ENCODE data around the gene SORCS3.

Gene SORCS3

DNA sequence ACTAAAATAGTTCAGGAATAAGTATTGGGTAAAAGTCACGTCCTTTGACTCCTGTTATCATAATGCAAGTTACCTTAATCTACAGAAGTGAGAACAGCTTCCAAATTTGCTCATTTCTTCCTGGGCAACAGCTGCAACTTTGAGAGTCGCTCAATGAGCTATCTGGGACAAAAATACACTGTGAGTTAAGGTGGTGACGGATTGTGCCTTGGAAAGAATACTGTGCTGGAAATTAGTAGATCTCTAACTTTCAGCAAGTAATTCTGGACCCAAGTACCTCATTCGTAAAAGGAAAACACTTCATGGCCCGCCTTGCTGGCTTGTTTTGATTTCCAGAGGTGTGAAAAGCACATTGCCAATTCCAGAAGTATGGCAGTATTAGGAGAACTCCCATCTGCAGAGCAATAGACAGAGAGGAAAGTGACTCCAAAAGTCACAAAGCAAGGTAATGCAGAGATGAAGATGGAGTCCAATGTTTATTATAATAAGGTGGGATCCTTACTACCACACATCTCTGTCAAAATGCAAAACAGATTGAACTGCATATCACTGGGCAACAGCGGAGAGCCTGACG is 626.0 kb downstream of the SORCS3 start:
- no peak for DNase-seq (ENCODE audit: low read depth)

DNA sequence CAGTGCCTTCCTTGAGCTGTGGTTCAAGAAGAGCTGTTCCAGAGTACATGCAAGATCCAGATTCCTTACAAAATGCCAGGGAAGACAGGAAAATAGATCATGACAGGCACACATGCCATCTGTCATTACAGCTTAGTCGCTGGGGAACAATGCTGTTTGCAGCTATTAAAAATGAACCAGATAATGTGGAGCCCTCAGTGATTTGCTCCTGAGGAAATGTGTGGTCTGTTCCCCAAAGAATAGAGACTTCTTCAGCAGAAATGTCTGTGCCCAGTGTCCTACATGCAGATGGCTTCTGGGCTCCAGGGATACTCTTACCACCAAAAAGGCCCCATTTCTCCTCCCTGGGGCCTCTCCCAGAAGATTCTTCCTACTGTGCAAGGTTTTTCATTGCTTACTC is 627.9 kb downstream of the SORCS3 start:
- DNase-seq (ENCODE audit: low read depth), result no peak

DNA sequence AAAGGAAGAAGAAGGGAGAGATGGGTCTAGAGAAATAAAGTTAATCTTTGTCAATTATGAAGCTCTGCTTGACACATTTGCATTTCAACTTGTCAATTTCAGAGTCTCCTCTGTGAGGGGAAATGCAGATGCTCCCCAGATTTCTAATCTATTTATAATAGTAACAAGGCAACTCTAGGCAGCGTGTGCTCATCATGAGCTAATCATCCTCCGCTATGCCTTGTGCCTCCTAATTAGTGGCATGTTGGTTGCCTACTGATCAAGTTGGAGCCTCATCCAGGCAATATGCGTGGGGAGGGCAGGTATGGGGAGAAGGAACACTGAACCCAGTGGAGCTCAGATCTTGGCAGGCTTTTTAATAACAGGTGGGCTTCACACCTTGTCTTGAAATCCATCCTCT is 628.6 kb downstream of the SORCS3 start:
- no peak for DNase-seq (ENCODE audit: low read depth)

DNA sequence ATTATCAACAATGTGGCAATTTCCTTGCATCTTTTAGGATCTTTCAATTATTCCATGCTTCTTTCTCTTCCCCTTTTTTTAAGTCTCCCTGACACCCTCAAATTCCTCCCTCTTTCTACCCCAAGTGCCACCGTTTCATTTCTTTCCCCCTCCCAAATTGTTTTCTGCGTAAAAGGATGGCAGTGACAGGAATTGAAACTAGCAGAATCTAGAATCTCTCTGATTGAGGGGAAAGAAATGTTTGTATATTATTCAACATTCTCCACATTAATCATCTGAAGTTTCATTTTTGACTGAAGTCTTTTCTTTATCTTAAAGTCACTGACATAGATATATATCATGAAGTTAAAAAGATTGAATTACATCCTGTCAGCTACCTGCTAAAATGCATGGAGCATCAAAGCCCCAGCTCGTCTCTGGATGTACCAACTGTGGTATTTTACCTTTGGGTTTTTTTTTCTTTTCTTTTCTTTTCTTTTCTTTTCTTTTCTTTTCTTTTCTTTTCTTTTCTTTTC is 633.5 kb downstream of the SORCS3 start:
- no peak for DNase-seq (ENCODE audit: low read depth)

DNA sequence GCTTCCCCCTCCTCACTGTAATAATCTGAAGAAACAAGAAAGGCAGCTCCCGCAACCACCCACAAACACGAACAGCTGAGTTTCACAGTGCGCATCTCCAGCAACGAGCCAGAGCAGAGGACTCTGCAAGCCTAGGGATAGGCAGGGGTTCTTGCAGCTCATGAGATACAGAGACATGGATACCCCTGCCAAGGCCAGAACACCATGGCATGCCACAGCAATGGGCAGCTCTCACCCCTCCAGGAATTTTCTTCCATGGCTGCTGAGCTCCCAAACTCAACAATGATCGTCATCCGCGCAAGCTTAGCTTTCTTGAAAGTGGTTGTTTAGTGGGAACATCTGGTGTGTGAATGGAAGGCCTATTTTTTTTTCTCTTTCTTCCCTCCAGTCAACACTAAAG is 637.3 kb downstream of the SORCS3 start:
- no peak for DNase-seq (ENCODE audit: low read depth)

DNA sequence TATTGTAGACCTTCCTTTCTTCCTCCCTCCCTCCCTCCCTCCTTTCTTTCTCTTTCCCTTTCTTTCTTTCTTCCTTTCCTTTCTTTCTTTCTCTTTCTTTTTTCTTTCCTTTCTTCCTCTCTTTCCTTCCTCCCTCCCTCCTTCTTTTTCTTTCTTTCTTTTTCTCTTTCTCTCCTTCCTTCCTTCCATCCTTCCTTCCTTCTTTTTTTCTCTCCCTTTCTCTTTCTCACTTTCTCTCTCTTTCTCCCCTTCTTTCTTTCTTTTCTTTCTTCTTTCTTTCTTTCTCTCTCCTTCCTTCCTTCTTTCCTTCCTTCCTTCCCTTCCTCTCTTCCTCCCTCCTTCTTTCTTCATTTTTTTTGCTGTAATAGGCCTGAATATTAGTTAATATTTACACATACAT is 638.0 kb downstream of the SORCS3 start:
- DNase-seq (ENCODE audit: low read depth), result no peak

DNA sequence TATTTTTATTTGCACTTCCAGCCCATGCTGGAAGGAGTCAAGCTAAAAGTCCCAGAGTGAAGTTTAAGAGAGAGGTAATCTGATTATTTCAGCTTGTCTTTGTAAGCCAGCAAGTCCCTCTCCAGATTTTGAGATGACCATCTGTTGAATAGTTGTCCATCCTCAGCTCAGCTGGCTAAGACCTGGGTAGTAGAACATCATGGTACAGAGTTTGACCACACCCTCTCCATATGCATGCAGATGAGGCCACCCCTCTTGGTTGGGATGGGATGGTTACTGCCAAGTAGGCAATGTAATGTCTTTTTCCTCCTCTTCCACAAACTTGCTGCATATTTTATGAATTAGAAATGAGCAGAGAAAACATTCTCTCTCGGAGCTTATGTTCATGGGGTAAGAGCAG is 639.8 kb downstream of the SORCS3 start:
- no peak for DNase-seq (ENCODE audit: low read depth)

DNA sequence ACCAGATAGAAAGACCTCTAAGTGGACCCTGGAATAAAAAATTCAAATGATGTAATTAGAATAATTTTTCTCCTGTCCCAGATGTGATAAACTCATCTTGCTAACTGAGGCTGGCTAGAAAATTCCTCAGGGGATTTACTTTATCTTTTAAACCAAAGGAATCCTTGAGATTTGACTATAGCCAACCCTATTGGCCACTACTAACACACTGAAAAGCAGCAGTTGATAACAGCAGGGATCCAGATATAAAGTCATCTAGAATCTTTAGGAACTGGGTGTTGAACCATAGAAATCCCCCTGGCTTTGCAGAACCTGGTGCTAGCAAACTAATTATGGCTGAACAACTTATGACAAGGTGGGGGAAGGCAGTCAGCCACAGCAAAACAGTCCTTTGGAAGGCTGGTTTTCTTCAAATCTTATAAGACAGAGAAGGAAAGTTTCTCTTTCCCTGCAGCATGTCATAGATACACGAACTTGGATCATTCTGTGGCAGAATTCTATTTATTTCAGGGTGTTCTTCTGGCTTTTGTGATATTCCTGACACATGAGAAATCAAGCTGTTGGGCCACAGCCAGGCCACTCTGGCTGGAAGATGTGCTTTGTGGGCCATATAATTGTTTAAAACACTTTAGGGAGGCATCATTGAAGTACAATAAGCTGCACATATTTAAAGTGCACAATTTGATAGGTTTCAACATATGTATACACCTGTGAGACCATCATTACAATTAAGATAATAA is 643.6 kb downstream of the SORCS3 start:
- no peak for DNase-seq (ENCODE audit: low read depth)

DNA sequence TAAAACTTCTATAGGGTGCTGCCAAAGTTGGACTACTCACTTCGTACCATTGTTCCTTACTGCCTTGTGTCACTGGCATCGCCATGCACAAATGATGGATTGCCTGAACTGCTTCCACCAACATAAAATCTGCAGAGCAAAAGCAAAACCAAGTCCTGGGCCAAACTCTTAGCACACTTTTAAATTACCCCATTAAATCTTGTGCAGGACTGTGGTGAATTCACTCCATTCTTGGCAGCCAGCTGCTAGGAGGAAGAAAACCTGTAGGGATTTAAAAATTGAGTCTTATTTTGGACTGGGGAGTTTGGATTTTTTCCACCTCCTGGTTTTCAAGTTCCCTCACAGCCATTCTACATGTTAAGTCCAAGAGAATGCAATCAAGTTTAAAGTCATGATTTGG is 646.9 kb downstream of the SORCS3 start:
- DNase-seq (ENCODE audit: low read depth), result no peak

DNA sequence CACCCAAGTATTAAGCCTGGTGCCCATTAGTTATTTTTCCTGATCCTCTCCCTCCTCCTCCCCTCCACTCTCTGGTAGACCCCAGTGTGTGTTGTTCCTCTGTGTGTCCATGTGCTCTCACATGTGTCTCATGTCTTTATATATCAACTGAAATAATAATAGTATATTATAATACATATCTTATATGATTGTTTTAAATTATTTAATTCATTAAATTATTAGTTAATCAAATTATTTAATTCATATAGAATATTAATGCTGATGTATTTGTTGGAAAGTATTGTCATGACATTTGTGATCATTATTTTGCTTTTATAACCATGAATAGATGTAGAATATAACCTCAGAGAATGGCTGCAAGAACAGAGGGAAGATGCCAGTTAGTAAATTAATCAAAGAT is 647.5 kb downstream of the SORCS3 start:
- DNase-seq (ENCODE audit: low read depth), result no peak

DNA sequence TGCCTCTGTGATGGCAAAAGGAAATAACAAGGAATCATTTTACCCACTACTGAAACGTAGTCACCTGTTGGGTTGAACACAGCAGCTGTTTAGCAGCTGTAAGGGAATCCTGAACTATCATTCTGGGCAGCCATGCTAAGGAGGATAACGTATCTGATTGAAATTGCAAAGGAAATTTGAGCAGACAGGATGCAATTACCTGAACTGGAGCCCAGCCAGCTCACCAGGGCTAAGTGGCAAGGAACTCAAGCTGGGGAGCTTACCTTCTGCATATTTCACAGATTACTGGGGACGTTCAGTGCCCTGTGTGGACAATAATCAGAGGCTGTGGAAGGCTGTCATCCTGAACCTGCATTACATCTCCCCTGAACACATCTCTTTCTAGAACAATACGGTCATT is 650.5 kb downstream of the SORCS3 start:
- no peak for DNase-seq (ENCODE audit: low read depth)

DNA sequence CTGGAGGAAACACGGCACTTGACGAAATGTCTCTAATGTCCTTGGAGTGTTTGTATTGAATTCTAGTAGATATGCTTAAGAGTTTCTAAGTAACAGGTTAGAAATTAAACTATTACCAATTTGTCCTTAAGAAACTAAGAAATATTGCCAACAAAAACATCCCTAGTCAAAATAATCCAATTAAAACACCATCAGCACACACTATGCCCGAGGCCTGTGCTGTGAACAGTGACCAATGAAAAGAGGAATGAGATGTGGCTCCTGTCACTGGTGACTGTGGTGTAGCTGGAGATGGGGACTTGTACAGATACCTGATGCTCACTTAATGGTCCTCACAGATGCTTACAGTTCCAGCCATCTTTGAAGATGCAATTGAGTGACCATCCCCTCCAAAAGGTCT is 651.1 kb downstream of the SORCS3 start:
- no peak for DNase-seq (ENCODE audit: low read depth)

Data from activated T-helper 1 cell treated with Interleukin-2 at 50 U/mL for 16 hours (primary cell).